ENCODE measurements around the gene DTX3L.

Gene DTX3L

GRCh38 chr3:122602011-122602710 lies 38.0 kb downstream of the DTX3L start:
- no peak for DNase-seq (ENCODE audit: low read depth in 2 of 3, low spot score in 2 of 3)

GRCh38 chr3:122603056-122603455 lies 38.9 kb downstream of the DTX3L start:
- DNase-seq (ENCODE audit: low read depth in 2 of 3, low spot score in 2 of 3): no peak

GRCh38 chr3:122606330-122606729 lies 42.2 kb downstream of the DTX3L start:
- no peak for DNase-seq (ENCODE audit: low read depth in 2 of 3, low spot score in 2 of 3)

GRCh38 chr3:122608916-122609315 lies 44.8 kb downstream of the DTX3L start:
- no peak for DNase-seq (ENCODE audit: low read depth in 2 of 3, low spot score in 2 of 3)

- peak in 1 of 3 experiments; percentile 5 for DNase-seq (ENCODE audit: low read depth in 2 of 3, low spot score in 2 of 3)
These were observed 45.8 kb downstream of the DTX3L start for GRCh38 chr3:122609798-122610559.

- no peak for DNase-seq (ENCODE audit: low read depth in 2 of 3, low spot score in 2 of 3)
These were observed 48.6 kb downstream of the DTX3L start for GRCh38 chr3:122612696-122613095.

GRCh38 chr3:122615303-122615702 lies 51.2 kb downstream of the DTX3L start:
- DNase-seq (ENCODE audit: low read depth in 2 of 3, low spot score in 2 of 3): no peak

- no peak for DNase-seq (ENCODE audit: low read depth in 2 of 3, low spot score in 2 of 3)
These were observed 54.5 kb downstream of the DTX3L start for GRCh38 chr3:122618614-122619013.

GRCh38 chr3:122619040-122619439 lies 54.9 kb downstream of the DTX3L start:
- DNase-seq (ENCODE audit: low read depth in 2 of 3, low spot score in 2 of 3): no peak

- DNase-seq (ENCODE audit: low read depth in 2 of 3, low spot score in 2 of 3): no peak
These were observed 56.3 kb downstream of the DTX3L start for GRCh38 chr3:122620399-122620798.

GRCh38 chr3:122621112-122621511 lies 57.0 kb downstream of the DTX3L start:
- no peak for DNase-seq (ENCODE audit: low read depth in 2 of 3, low spot score in 2 of 3)

- DNase-seq (ENCODE audit: low read depth in 2 of 3, low spot score in 2 of 3): no peak
These were observed 59.1 kb downstream of the DTX3L start for GRCh38 chr3:122623031-122623829.

Data from activated CD8-positive, alpha-beta memory T cell treated with anti-CD3 and anti-CD28 coated beads for 48 hours (primary cell).